Measurements from ENCODE around the gene ABCA12.

ABCA12 gene

DNA sequence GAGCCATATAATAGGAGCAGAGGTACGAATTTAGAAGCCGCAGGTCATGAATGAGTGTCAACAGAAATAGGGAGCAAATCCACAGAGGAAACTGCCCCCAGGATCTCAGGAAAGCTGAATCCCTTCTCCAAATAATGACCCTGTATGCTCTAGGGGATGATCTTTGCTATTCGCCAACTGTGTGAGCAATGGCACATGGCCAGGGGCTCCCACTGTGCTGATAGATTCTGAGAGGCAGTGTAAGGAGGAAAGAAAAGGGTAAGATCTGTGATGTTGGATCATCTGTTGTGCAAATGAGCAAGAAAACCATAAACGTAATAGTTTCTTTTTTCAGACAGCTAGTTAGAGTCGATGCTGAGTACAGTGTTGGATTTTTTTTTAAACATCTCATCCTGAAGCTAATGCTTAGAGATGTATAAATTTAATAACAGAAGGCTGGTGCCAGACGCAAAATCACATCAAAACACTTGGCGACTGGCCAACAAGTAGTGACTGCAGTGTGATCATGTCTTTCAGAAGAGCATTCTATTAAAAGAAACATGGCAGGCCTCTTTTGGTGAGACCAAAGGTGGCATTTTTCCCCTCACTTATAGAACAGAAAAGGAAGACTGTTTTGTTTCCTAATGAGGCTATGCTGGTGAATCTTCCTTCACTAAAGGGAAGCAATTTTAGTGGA lies 77.4 kb downstream of the ABCA12 start:
- H3K4me3 ChIP-seq (ENCODE audit: low read length), result no peak overlapping the region

DNA sequence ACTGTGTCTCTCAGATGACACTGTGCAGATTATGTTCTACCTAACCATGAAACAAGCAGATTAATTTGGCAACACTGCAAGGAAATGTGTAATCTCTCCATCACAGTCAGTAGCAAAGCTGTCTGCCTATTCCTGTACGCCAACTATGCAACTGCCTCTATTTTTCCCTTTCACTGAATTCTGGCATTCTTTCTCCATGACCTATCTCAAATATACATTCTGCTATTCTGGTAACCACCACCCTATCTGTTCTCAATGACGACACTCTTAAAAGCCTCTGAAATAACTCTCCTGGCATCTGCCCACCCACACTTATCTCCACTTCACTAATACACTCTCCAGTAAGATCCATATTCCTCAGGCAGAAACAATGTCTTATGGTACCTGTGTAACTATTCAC lies 78.7 kb downstream of the ABCA12 start:
- Histone ChIP-seq H3K4me1 (ENCODE audit: control insufficient read depth, insufficient read depth, low read length) (no peaks in the 10 kb centered on the region), H3K9ac (ENCODE audit: low read length) (no peak overlapping the region), H3K27ac (ENCODE audit: low read depth, low read length) (no peak overlapping the region), H3K36me3 (ENCODE audit: control insufficient read depth, insufficient read depth, low read length) (no peaks in the 10 kb centered on the region), H3K4me3 (ENCODE audit: low read length) (no peak overlapping the region), H3K27me3 (ENCODE audit: control insufficient read depth, insufficient read depth, low read length) (no peaks in the 10 kb centered on the region)

More for the DNA sequence above, 77.4 kb downstream of the ABCA12 start:
- H3K9ac ChIP-seq (ENCODE audit: low read length), result no peak overlapping the region
- H3K27me3 ChIP-seq (ENCODE audit: control insufficient read depth, insufficient read depth, low read length), result no peaks in the 10 kb centered on the region
- no peaks in the 10 kb centered on the region for H3K36me3 ChIP-seq (ENCODE audit: control insufficient read depth, insufficient read depth, low read length)
- H3K4me1 ChIP-seq (ENCODE audit: control insufficient read depth, insufficient read depth, low read length), result no peaks in the 10 kb centered on the region
- no peak overlapping the region for H3K27ac ChIP-seq (ENCODE audit: low read depth, low read length)

DNA sequence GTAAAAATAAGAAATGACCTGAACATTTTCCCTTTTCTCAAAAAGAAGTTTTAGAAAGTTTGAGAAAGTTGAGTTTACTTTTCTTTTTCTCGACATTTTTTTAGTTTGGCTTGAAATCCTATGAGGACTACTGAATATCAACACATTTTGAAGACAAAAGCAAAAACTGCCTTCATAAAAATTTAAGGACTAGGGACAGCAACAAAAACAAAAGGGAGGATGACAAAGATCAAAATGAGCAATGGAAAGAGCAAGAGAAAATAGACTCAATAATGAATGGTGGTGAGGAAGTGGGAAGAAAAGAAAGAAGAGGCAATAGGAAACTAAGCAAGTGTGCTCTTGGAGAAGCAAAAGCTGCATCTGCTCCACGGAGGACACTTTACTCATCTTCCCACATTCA lies 82.5 kb downstream of the ABCA12 start:
- Histone ChIP-seq H3K27ac (ENCODE audit: low read depth, low read length) (no peak overlapping the region), H3K4me3 (ENCODE audit: low read length) (no peak overlapping the region), H3K9ac (ENCODE audit: low read length) (no peak overlapping the region), H3K27me3 (ENCODE audit: control insufficient read depth, insufficient read depth, low read length) (no peaks in the 10 kb centered on the region), H3K36me3 (ENCODE audit: control insufficient read depth, insufficient read depth, low read length) (no peaks in the 10 kb centered on the region), H3K4me1 (ENCODE audit: control insufficient read depth, insufficient read depth, low read length) (no peaks in the 10 kb centered on the region)

DNA sequence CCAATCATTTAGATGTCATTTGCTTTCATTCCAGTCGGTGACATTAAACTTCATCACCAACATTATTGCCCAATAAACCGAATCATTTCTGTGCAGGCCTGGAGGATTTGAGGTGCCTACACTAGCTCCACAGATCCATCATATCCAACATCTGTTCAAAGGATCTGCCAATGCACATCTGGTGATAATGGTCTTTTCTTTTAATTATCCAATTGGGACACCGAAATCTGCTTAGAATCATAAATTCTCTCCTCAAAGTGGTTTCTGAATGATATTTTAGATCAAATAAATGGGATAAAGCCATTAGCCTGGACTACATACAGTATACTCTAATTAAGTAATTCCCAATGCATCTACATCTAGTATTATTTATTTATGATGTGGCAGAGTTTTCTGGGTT lies 85.6 kb downstream of the ABCA12 start:
- Histone ChIP-seq H3K9ac (ENCODE audit: low read length) (no peak overlapping the region), H3K4me3 (ENCODE audit: low read length) (no peak overlapping the region), H3K27me3 (ENCODE audit: control insufficient read depth, insufficient read depth, low read length) (no peaks in the 10 kb centered on the region), H3K27ac (ENCODE audit: low read depth, low read length) (no peak overlapping the region), H3K36me3 (ENCODE audit: control insufficient read depth, insufficient read depth, low read length) (no peaks in the 10 kb centered on the region), H3K4me1 (ENCODE audit: control insufficient read depth, insufficient read depth, low read length) (no peaks in the 10 kb centered on the region)

DNA sequence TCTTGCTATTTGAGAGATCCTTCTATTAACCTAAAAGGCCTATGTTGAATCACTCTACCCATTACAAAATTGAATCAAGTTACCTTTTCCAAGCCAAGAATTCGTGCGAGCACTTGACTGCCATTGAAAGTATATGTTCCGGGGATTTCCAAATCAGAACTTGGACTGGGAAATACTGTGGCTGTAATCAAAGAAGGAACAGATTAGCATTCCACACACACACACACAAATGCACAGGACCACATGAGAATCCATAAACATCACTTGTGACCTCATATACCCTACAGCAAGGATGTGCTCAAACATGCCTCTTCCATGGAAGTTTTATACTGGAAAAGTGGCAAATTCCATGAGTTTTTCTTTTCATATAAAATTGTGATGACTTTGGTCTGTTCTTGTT lies 86.0 kb downstream of the ABCA12 start:
- no peak overlapping the region for H3K4me3 ChIP-seq (ENCODE audit: low read length)
- H3K9ac ChIP-seq (ENCODE audit: low read length), result no peak overlapping the region
- H3K27me3 ChIP-seq (ENCODE audit: control insufficient read depth, insufficient read depth, low read length), result no peaks in the 10 kb centered on the region
- no peaks in the 10 kb centered on the region for H3K36me3 ChIP-seq (ENCODE audit: control insufficient read depth, insufficient read depth, low read length)
- H3K27ac ChIP-seq (ENCODE audit: low read depth, low read length), result no peak overlapping the region
- no peaks in the 10 kb centered on the region for H3K4me1 ChIP-seq (ENCODE audit: control insufficient read depth, insufficient read depth, low read length)

DNA sequence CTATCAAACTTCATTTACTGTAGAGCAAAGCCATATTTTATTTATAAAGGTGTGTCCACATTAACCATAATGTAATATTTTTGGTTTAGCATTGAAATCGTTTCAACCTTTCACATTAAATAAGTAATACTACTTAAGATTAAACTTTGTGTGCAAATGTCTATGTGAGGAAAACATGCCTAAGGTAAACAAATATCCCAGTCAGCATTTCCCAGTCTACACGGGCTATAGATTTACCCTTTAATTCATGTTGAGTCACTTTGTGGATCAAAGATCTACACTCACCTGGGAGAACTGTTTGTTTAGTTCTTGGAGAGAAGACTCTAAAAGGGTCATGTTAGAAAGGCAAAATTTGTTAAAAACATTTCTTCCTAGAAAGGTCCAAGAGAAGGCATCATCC lies 89.1 kb downstream of the ABCA12 start:
- H3K4me1 ChIP-seq (ENCODE audit: control insufficient read depth, insufficient read depth, low read length), result no peaks in the 10 kb centered on the region
- H3K36me3 ChIP-seq (ENCODE audit: control insufficient read depth, insufficient read depth, low read length), result no peaks in the 10 kb centered on the region
- no peak overlapping the region for H3K9ac ChIP-seq (ENCODE audit: low read length)
- no peaks in the 10 kb centered on the region for H3K27me3 ChIP-seq (ENCODE audit: control insufficient read depth, insufficient read depth, low read length)
- no peak overlapping the region for H3K27ac ChIP-seq (ENCODE audit: low read depth, low read length)
- no peak overlapping the region for H3K4me3 ChIP-seq (ENCODE audit: low read length)

DNA sequence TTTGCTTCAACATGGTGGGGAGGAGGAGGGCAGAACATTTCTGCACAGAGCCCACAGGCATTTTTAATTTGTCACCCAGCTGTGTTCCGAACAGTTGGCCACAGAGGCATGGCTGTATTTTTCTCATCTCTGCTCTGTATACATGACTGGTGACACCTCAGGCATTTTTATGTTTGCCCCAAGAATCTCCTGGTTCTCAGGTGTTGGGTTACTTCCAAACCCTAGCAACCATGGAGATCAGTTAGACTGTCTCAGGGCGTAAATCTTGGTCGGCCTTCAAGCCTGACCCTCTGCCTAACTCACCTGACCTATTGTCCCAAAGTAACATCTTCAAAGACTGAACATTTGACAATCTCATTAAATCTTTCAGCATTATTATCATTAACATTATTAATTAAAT lies 100.0 kb downstream of the ABCA12 start:
- Histone ChIP-seq H3K4me3 (ENCODE audit: low read length) (no peak overlapping the region), H3K36me3 (ENCODE audit: control insufficient read depth, insufficient read depth, low read length) (no peaks in the 10 kb centered on the region), H3K4me1 (ENCODE audit: control insufficient read depth, insufficient read depth, low read length) (no peaks in the 10 kb centered on the region), H3K27ac (ENCODE audit: low read depth, low read length) (no peak overlapping the region), H3K27me3 (ENCODE audit: control insufficient read depth, insufficient read depth, low read length) (no peaks in the 10 kb centered on the region), H3K9ac (ENCODE audit: low read length) (no peak overlapping the region)

DNA sequence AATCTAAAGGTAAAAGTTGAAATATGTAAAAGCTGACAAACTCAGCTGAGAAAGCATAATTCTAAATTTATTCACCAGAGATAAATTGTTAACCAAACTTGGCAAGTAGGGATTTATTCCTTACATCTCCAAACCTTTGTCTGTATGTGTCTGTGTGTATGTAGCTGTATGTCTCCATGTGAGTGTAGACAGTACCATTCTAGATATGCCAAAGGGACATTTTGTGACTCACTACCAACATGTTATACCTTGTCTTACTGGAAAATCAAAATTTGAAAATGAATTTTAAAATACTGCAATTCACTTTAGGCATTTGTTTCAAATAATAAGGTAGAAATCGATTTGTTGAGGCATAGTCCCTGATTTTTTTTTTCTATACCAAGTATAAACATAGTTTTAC lies 102.1 kb downstream of the ABCA12 start:
- Histone ChIP-seq H3K4me1 (ENCODE audit: control insufficient read depth, insufficient read depth, low read length) (no peaks in the 10 kb centered on the region), H3K27me3 (ENCODE audit: control insufficient read depth, insufficient read depth, low read length) (no peaks in the 10 kb centered on the region), H3K9ac (ENCODE audit: low read length) (no peak overlapping the region), H3K27ac (ENCODE audit: low read depth, low read length) (no peak overlapping the region), H3K36me3 (ENCODE audit: control insufficient read depth, insufficient read depth, low read length) (no peaks in the 10 kb centered on the region), H3K4me3 (ENCODE audit: low read length) (no peak overlapping the region)

DNA sequence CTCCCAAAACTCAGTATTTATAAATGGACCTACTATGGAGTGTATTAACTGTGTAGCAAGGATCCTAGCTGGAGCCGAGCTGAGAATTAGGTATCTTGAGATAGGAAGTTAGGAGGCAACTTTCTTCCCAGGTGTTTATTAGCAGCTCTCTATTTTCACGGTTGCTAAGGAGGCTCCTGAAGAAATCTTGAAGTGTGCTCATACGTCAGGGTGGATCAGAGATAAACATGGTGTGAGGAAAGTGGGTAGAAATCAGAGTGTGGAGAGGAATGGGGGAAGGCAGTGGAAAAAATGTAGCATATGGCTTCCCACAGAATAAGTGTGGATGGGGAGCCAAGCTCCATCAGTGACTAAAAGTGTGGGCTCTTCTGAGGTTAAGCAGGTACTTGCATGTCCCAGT lies 104.3 kb downstream of the ABCA12 start:
- Histone ChIP-seq H3K36me3 (ENCODE audit: control insufficient read depth, insufficient read depth, low read length) (no peaks in the 10 kb centered on the region), H3K27me3 (ENCODE audit: control insufficient read depth, insufficient read depth, low read length) (no peaks in the 10 kb centered on the region), H3K4me3 (ENCODE audit: low read length) (no peak overlapping the region), H3K4me1 (ENCODE audit: control insufficient read depth, insufficient read depth, low read length) (no peaks in the 10 kb centered on the region), H3K9ac (ENCODE audit: low read length) (no peak overlapping the region), H3K27ac (ENCODE audit: low read depth, low read length) (no peak overlapping the region)

DNA sequence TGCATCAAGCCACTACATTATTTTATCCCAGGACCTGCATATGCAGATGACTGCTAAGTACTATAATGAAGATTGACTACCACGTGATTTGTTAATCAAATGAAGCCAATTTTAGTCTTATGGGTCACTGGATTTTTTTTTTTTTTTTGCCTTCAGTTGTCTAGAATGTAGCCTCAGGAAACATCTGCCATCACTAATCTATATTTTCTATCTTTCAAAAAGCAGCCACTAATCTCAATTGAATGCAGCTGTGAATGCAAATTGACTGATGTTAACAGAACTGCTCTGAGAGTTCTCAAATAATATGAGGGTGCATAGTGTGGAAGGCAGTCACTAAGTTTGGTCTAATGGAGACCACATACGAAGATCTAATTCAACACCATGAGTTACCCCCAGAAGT lies 106.3 kb downstream of the ABCA12 start:
- Histone ChIP-seq H3K36me3 (ENCODE audit: control insufficient read depth, insufficient read depth, low read length) (no peaks in the 10 kb centered on the region), H3K27me3 (ENCODE audit: control insufficient read depth, insufficient read depth, low read length) (no peaks in the 10 kb centered on the region), H3K4me3 (ENCODE audit: low read length) (no peak overlapping the region), H3K9ac (ENCODE audit: low read length) (no peak overlapping the region), H3K4me1 (ENCODE audit: control insufficient read depth, insufficient read depth, low read length) (no peaks in the 10 kb centered on the region), H3K27ac (ENCODE audit: low read depth, low read length) (no peak overlapping the region)

DNA sequence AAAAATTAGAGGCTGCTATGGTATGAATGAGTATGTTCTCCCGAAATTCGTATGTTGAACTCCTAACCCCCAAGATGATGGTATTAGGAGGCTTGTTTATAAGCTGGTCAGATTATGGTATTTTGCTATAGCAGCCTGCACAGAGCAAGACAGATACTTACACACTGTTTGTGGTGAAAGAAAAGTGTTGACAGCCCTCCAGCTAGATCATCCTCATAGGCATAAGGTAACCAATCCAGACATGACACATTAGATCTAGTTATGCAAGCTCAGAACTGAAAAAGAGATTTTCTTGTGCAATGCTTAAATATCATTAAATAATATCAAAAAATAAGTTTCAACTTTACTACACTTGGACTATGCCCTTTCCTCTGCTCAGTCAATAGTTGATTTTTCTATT lies 107.1 kb downstream of the ABCA12 start:
- no peak overlapping the region for H3K9ac ChIP-seq (ENCODE audit: low read length)
- H3K4me3 ChIP-seq (ENCODE audit: low read length), result no peak overlapping the region
- H3K4me1 ChIP-seq (ENCODE audit: control insufficient read depth, insufficient read depth, low read length), result no peaks in the 10 kb centered on the region
- no peak overlapping the region for H3K27ac ChIP-seq (ENCODE audit: low read depth, low read length)
- H3K36me3 ChIP-seq (ENCODE audit: control insufficient read depth, insufficient read depth, low read length), result no peaks in the 10 kb centered on the region
- no peaks in the 10 kb centered on the region for H3K27me3 ChIP-seq (ENCODE audit: control insufficient read depth, insufficient read depth, low read length)

DNA sequence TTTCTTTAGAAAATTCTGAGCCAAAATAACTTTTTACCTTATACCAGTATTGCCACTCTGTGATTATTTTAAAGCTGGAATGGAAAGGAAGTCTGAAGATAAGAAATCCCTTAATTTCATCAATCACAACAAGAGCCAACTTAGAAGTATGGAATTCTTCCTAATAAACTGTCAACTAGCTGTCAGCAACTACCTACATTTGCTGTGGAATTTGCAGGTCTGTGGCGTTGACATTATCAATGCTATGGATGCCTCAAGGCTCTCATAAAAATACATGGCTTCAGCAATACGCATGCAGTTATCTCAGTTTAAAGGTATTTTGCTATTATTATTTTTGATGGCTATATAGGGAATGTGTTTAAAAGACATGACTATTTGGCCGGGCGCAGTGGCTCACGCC lies 108.5 kb downstream of the ABCA12 start:
- Histone ChIP-seq H3K36me3 (ENCODE audit: control insufficient read depth, insufficient read depth, low read length) (no peaks in the 10 kb centered on the region), H3K4me3 (ENCODE audit: low read length) (no peak overlapping the region), H3K27me3 (ENCODE audit: control insufficient read depth, insufficient read depth, low read length) (no peaks in the 10 kb centered on the region), H3K27ac (ENCODE audit: low read depth, low read length) (no peak overlapping the region), H3K9ac (ENCODE audit: low read length) (no peak overlapping the region), H3K4me1 (ENCODE audit: control insufficient read depth, insufficient read depth, low read length) (no peaks in the 10 kb centered on the region)

DNA sequence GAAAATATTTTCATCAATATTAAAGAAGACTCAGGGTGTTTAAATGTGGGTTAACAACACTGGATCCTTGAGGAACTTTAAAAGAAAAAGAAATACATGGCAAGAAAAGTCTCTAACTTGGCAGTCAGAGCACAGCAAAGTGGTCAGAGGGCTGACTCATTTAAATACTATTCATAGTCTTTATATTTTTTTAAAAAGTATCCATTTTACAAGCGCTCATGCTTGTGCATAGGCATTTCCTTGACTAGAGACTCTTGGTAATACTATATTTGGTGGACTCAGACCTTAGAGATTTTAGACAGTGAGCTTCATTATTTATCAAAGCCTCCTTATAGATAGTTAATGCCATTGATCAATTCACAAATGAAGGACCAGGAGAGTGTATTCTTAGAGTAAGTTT lies 110.2 kb downstream of the ABCA12 start:
- H3K4me3 ChIP-seq (ENCODE audit: low read length), result no peak overlapping the region
- no peak overlapping the region for H3K27ac ChIP-seq (ENCODE audit: low read depth, low read length)
- no peaks in the 10 kb centered on the region for H3K4me1 ChIP-seq (ENCODE audit: control insufficient read depth, insufficient read depth, low read length)

More for the DNA sequence above, 110.2 kb downstream of the ABCA12 start:
- Histone ChIP-seq H3K9ac (ENCODE audit: low read length) (no peak overlapping the region), H3K27me3 (ENCODE audit: control insufficient read depth, insufficient read depth, low read length) (no peaks in the 10 kb centered on the region), H3K36me3 (ENCODE audit: control insufficient read depth, insufficient read depth, low read length) (no peaks in the 10 kb centered on the region)
